Measurements from ENCODE around the gene PHYHD1.

- no peak for TF ChIP-seq EZH2 (optimal IDR thresholded peaks at IDR 0.05; ENCODE audit: low read depth, low read length)
- no peak for TF ChIP-seq CTCF (IDR thresholded peaks at IDR 0.05; ENCODE audit: low read length)
- TF ChIP-seq EZH2phosphoT487 (IDR thresholded peaks at IDR 0.05; ENCODE audit: low read length), result no peak
Observed at GRCh38 chr9:128913048-128913900, 7.5 kb upstream of the PHYHD1 start.
